22Rv1 (cell line): Measurements from ENCODE around the gene FCHSD1.

Experiments used
- ZFX ChIP-seq: fragments of 450-650 bp; IDR thresholded peaks from 2 replicates; pipeline ENCODE4 v1.6.1; 2017; ENCODE audit warnings: antibody characterized with exemption, borderline replicate concordance
- TF ChIP-seq, protein P1 (sequence below): fragments of 450-650 bp; IDR thresholded peaks from 2 replicates; pipeline ENCODE4 v1.5.1; 2017; ENCODE audit warnings: mild to moderate bottlenecking

DNA sequence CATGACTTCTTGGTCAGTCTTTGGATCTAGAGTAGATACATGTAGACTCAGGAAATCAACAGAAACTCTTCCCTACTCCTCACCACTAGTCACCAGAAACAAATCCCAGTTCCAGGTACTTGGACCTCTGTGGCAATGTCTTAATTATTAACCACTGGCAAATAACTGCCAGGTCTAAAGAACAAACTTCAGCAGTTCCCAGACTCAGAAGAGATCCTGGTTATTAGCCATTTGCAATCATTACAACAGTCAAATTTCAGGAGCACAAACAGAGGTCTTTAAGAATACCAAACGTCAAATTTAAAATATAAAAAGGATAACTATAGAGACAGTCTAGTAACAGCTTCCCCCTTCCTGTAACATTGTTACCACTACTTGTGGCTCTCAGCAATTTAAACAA is 42.7 kb downstream of the FCHSD1 start:
- TF ChIP-seq, protein P1, sequence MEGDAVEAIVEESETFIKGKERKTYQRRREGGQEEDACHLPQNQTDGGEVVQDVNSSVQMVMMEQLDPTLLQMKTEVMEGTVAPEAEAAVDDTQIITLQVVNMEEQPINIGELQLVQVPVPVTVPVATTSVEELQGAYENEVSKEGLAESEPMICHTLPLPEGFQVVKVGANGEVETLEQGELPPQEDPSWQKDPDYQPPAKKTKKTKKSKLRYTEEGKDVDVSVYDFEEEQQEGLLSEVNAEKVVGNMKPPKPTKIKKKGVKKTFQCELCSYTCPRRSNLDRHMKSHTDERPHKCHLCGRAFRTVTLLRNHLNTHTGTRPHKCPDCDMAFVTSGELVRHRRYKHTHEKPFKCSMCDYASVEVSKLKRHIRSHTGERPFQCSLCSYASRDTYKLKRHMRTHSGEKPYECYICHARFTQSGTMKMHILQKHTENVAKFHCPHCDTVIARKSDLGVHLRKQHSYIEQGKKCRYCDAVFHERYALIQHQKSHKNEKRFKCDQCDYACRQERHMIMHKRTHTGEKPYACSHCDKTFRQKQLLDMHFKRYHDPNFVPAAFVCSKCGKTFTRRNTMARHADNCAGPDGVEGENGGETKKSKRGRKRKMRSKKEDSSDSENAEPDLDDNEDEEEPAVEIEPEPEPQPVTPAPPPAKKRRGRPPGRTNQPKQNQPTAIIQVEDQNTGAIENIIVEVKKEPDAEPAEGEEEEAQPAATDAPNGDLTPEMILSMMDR: no peak
- TF ChIP-seq ZFX: no peak
